ENCODE data around the gene UGDH.

GRCh38 chr4:39529534-39529933, 2.3 kb upstream of the UGDH start:
- TF ChIP-seq ZNF777 (tag by site-specific recombination; IDR thresholded peaks at IDR 0.05; ENCODE audit: borderline replicate concordance) (no peak), ZBTB7A (tag by site-specific recombination; IDR thresholded peaks at IDR 0.05; ENCODE audit: low read depth) (no peak), ZNF76 (tag by site-specific recombination; IDR thresholded peaks at IDR 0.05; ENCODE audit: borderline replicate concordance, low read depth) (no peak), ZNF426 (tag by site-specific recombination; IDR thresholded peaks at IDR 0.05) (no peak), ZNF324 (tag by site-specific recombination; IDR thresholded peaks at IDR 0.05) (no peak), SP2 (tag by site-specific recombination; IDR thresholded peaks at IDR 0.05) (no peak), GLI2 (tag by site-specific recombination; IDR thresholded peaks at IDR 0.05; ENCODE audit: borderline replicate concordance, low read depth) (no peak), TCF7L2 (IDR thresholded peaks at IDR 0.05; ENCODE audit: borderline replicate concordance, low read depth, low read length) (no peak), ZSCAN16 (tag by site-specific recombination; IDR thresholded peaks at IDR 0.05) (no peak), KLF9 (tag by site-specific recombination; IDR thresholded peaks at IDR 0.05; ENCODE audit: low read depth) (no peak)
- TF ChIP-seq, protein P1, sequence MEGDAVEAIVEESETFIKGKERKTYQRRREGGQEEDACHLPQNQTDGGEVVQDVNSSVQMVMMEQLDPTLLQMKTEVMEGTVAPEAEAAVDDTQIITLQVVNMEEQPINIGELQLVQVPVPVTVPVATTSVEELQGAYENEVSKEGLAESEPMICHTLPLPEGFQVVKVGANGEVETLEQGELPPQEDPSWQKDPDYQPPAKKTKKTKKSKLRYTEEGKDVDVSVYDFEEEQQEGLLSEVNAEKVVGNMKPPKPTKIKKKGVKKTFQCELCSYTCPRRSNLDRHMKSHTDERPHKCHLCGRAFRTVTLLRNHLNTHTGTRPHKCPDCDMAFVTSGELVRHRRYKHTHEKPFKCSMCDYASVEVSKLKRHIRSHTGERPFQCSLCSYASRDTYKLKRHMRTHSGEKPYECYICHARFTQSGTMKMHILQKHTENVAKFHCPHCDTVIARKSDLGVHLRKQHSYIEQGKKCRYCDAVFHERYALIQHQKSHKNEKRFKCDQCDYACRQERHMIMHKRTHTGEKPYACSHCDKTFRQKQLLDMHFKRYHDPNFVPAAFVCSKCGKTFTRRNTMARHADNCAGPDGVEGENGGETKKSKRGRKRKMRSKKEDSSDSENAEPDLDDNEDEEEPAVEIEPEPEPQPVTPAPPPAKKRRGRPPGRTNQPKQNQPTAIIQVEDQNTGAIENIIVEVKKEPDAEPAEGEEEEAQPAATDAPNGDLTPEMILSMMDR (tag by site-specific recombination; IDR thresholded peaks at IDR 0.05), result no peak
